GM18499 (cell line): ENCODE data around the gene KRTAP17-1.

Experiments
- ATAC-seq: cut with Tn5 transposase; IDR thresholded peaks from one replicate; pipeline ENCODE4 v1.9.1; 2021; ENCODE audit warnings: moderate number of reproducible peaks; ENCODE audit not compliant: insufficient read depth, unreplicated experiment

The KRTAP17-1 gene

GRCh38 chr17:41333836-41334235, 18.3 kb upstream of the KRTAP17-1 start:
- no peak for ATAC-seq

- no peak for ATAC-seq
Observed at GRCh38 chr17:41333098-41333497, 17.6 kb upstream of the KRTAP17-1 start.

DNA sequence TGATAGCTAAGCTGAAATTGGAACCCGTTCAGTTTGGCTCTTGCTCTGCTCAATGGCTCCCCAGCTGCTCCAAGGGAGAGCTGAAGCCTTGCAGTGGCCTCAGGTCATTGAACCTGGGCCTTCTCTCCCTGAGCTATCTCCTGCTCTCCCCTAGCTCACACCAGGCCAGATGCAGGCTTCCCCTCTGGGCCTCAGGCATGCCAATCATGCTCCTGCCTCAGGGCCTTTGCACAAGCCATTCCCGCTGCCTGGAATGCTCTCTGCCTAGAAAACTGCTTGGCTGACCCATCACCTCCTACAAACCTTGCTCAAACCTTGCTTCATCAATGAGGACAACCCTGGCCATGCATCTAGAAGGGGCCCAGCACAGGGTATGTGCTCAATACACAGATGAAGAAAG, 16.7 kb upstream of the KRTAP17-1 start:
- no peak for ATAC-seq

DNA sequence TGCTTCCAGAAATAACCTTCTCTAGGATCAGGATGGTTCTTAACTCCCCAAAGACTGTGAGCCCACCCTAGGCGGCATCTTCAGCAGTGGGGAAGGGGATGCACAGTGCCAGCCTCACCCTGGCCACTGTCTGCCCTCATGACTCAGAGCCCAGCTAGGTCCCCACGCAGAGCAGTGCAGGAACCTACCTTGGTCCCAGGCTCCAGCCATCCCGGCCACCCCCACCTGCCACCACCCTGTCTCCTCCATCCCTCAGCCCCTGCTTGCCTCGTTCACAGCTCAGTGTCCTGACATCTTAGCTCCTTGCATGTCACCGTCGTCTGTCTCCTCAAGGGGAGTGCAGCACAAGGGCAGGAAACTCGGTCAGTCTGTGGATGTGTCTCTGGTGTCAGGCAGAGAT, 16.1 kb upstream of the KRTAP17-1 start:
- no peak for ATAC-seq

GRCh38 chr17:41329279-41329948, 13.9 kb upstream of the KRTAP17-1 start:
- no peak for ATAC-seq

DNA sequence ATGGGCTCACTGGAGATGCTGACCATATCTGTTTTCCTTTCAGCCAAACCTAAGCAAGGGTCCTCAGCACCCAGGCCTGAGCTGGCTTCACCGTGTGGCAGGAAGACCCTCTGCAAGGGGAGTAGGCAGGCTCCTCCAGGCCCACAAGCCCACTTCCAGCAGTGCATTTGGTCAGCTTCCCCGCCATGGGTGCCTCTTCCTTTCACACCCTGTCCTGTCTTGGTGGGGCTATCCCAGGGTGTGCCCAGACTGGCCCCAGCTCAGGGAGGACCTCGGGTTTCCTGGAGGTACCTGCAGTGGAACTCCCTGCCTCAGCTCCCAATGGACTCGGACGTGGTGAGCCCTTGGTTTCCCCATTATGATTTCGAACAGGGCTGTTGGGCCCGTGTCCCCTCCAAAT, 12.7 kb upstream of the KRTAP17-1 start:
- ATAC-seq, result no peak

GRCh38 chr17:41327411-41328120, 12.1 kb upstream of the KRTAP17-1 start:
- ATAC-seq, result no peak

DNA sequence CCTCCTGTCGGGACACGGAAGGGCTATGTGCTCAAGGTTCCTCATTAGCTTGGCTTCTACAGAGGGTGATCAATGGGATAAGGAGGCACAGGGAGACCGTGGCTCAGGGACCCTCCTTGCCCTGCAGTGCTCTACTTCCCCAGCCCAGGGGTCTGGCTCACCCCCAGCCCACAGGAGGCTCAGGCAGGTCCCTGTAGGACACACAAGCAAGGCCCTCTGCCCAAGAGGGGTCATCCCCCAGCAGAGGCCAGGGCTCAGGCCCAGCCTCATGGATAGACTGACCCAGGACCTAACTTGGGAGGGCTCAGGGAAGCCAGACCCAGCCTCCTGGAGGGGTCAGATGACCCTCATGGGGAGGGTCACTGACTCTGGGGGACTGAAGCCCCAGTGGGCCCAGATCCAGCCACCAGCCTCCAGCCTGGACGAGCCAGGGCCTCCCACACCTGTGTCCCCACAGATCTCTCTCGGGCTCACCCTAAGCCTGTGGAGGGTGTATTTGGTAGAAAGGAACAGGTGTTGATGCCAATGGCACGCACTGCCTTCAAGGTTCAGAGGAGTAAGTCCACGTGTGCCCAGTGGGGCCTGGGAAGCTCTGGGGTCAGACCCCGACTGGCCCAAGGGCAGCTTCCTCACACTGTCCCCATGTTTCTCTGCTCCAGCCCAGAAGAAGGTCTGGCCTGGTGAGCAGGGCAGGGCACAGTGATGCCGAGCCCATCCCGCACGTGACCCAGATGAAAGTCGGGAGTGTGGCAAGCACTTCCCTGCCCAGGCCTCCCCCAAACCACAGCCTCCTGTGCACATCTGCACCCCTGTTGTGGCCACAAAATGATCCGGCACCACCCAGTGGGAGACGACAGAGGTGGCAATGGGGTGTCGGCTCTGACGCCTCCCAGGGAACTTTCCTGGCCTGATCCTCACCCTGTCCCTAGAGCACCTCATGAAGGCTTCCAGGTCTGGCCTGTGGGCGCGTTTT, 10.9 kb upstream of the KRTAP17-1 start:
- ATAC-seq, result no peak

DNA sequence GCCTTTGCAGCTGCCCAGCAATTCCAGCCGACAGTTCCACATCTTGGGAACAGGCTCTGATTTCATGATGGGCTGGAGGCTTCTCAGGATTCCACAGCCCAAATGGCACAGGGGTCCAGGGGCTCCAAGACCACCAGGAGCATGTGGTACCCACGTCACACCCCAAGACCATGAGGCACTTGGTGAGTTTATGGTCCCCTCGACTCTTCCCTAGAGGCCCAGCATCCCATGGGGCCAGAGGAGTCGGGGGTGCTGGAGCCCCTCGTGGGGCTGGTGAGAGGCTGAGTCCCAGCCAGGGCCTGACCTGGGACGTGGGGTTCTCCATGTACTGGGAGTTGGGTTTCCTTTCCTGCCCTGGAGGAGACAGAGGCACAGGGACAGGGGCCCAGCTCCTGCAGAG, 10.1 kb upstream of the KRTAP17-1 start:
- no peak for ATAC-seq

DNA sequence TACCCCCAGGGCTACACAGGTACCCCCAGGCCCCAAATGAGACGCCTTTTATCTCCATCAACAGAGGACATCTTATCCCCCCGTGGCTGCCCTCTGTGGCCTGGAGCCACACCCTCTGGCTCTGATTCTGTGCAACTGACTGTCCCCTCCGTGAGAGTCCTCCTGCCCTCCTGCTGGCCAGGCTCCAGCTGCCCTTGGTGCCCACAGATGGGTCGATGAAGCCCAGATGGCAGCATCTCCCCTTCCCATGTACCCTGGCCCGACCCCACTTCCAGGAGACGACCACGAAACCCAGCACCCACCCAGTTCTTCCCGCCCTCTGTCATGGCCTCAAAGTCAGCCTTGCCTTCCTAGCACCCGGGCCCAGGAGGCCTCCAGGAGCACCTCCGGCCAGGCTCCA, 9.6 kb upstream of the KRTAP17-1 start:
- no peak for ATAC-seq

DNA sequence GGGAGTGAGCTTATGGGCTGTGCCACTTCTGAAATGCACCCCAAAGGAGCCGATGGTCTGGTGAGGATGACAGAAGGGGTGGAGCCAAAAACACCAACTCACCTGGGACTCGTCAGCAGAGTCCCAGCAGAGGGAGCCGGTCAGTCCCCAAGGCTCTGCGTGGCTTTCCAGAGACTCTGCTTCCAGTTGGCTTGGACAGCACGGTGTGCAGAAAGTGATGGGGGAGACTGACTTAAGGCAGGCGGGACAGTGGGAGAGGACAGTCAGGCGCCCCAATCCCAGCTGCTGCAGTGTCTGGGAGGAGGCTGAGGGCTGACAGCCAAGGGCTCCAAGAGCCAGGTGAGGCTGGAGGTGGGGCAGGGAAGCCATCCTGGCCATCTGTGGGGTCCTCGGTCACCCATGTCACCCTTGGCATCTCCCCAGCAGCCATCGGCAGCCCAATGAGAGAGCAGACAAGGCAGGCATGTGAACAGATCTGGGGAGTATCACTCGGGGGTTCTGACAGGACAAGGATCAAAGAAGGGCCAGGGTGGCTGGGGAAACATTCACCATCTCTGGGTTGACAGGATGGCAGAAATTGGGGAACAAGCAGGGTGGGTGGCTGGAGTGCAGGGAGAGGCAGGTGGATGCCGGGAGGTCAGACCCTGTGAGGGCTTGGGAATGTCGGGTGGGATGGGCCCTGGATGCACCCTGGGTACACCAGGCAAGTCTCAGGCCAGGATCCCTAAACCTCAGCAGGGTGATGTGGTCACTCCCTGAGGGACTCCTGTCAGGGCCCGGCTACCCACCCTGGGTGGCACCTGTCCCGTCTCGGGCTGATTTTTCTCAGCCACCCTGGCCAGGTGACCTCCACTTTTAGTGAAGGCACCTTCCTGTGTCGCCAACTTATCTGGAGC, 8.9 kb upstream of the KRTAP17-1 start:
- no peak for ATAC-seq

- no peak for ATAC-seq
Observed at GRCh38 chr17:41322903-41323895, 7.7 kb upstream of the KRTAP17-1 start.

DNA sequence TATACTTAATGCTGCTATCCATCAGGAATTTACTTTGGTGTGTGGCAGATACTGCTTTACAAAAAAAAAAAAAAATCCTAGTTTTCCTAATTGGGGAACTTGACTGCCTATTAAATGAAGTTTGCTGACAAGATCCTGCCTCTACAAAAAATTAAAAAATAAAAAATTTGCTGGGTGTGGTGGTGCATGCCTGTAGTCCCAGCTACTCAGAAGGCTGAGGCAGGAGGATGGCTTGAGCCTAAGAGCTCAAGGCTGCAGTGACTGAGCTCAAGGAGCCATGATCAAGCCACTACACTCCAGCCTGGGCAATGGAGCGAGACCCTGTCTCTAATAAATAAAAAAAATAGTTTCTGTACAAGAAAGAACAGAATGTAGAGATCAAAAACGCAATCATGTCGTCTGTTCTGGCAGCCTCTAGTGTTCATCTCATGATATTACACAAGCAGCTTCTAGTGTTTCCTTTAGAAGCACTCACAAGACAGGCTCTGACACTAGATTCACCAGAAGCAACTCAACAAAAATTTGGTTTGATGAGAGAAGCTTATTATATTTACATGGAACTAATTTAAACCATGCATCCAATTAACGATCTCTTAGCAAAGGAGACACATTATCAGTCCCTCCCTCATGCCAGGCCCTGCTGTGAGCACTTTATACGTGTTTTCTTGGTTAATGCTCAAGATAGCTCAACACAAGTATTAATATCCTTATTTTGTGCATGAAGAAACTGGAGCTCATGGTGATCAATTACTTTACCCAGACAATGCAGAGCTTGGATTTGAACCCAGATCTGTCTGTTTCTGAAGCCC, 6.8 kb upstream of the KRTAP17-1 start:
- no peak for ATAC-seq

DNA sequence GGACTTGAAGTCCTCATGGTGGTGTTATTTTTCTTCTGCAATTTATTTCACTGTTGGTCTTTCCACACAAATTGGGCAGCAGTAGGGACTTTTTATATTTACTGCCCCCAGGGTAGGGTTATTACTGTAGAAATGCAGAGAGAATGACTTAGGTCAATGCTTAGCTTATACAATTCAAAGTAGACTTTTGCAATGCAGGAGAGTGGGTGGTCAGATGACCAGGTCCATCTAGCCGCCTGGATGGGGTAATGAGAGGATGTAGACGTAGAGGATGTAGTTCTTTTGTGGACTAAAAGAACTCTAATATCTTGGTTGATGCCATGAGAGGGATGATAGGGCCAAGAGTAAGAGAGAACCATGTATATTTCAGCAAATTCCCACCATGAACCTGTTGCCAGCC, 2.7 kb upstream of the KRTAP17-1 start:
- no peak for ATAC-seq

GRCh38 chr17:41315814-41316445, 420 bp upstream of the KRTAP17-1 start:
- no peak for ATAC-seq

- ATAC-seq, result no peak
Observed at GRCh38 chr17:41311111-41311510, 4.4 kb downstream of the KRTAP17-1 start.

DNA sequence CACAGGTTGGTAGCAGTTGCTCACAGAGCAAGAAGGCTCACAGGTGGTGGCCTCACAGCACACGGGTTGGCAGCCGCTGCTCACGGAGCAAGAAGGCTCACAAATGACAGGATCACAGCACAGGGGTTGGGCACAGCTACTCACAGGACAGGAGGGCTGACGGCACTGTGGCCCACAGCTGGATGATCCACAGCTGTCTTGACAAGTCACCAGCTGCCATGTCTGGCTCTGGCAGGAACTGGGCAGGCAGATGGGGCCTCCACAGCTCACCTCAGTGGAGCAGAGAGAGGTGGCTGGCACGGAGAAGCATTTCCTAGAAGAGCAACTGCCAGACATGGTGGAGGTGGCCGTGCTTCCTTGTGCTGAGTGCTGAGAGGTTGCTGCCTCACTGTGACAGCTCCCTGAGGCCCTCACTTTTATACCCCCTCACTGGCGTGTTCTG, 6.6 kb downstream of the KRTAP17-1 start, which contains the start of gene KRTAP16-1:
TSS of gene KRTAP16-1 (minus strand) at position 392 of the 442 bp plus-strand sequence. CDS start at position 336, 56 bp downstream.
- no peak for ATAC-seq
